DND-41 (cell line): ENCODE data around the gene HEPN1.

Experiments
- EZH2 ChIP-seq: IDR thresholded peaks from 3 replicates; pipeline ENCODE4 v1.6.1; 2012; ENCODE audit warnings: borderline replicate concordance, low read depth, mild to moderate bottlenecking, moderate library complexity, low read length, inconsistent platforms; ENCODE audit not compliant: severe bottlenecking
- TF ChIP-seq, protein P1 (sequence below): IDR thresholded peaks from 2 replicates; pipeline ENCODE4 v1.5.1; 2012; ENCODE audit warnings: borderline replicate concordance, low read length, moderate library complexity, mild to moderate bottlenecking; ENCODE audit not compliant: poor library complexity, severe bottlenecking; ENCODE audit errors: extremely low read depth

GRCh38 chr11:124898711-124899110, 20.3 kb upstream of the HEPN1 start:
- TF ChIP-seq, protein P1, sequence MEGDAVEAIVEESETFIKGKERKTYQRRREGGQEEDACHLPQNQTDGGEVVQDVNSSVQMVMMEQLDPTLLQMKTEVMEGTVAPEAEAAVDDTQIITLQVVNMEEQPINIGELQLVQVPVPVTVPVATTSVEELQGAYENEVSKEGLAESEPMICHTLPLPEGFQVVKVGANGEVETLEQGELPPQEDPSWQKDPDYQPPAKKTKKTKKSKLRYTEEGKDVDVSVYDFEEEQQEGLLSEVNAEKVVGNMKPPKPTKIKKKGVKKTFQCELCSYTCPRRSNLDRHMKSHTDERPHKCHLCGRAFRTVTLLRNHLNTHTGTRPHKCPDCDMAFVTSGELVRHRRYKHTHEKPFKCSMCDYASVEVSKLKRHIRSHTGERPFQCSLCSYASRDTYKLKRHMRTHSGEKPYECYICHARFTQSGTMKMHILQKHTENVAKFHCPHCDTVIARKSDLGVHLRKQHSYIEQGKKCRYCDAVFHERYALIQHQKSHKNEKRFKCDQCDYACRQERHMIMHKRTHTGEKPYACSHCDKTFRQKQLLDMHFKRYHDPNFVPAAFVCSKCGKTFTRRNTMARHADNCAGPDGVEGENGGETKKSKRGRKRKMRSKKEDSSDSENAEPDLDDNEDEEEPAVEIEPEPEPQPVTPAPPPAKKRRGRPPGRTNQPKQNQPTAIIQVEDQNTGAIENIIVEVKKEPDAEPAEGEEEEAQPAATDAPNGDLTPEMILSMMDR: no peak
- TF ChIP-seq EZH2: no peak
